Panc1 (cell line): ENCODE data around the gene TXK.

Experiments
- TF ChIP-seq, protein P1 (sequence below): fragments of 450-650 bp; IDR thresholded peaks from 2 replicates; pipeline ENCODE4 v1.5.1; 2017; ENCODE audit warnings: mild to moderate bottlenecking
- TF ChIP-seq, protein P2 (sequence below), 2 experiments: IDR thresholded peaks; 2 replicates each; pipeline ENCODE4 v1.6.1; 2011 to 2012; ENCODE audit warnings: low read depth in 2 of 2, control low read depth in 1 of 2, low read length in 1 of 2, mild to moderate bottlenecking in 1 of 2, moderate library complexity in 1 of 2; ENCODE audit not compliant: insufficient read depth in 1 of 2

DNA sequence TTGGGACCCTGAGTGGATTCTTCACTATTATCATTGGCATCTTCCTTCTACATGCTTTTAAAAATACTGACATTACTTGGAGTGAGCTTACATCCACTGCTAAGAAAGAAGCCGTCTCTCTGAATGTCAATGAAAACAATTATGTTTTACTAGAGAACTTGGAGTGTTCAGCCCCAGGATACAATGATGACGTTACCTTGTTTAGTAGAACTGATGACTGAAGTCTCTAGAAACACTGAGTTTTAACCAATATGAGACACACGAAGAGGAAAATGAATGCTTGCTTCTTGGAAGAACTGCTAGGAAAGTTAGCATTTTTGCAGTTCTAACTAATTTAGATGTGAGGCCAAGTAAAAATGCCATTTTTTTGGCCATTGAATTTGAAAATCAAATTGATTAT, 98.1 kb downstream of the TXK start:
- TF ChIP-seq, protein P1, sequence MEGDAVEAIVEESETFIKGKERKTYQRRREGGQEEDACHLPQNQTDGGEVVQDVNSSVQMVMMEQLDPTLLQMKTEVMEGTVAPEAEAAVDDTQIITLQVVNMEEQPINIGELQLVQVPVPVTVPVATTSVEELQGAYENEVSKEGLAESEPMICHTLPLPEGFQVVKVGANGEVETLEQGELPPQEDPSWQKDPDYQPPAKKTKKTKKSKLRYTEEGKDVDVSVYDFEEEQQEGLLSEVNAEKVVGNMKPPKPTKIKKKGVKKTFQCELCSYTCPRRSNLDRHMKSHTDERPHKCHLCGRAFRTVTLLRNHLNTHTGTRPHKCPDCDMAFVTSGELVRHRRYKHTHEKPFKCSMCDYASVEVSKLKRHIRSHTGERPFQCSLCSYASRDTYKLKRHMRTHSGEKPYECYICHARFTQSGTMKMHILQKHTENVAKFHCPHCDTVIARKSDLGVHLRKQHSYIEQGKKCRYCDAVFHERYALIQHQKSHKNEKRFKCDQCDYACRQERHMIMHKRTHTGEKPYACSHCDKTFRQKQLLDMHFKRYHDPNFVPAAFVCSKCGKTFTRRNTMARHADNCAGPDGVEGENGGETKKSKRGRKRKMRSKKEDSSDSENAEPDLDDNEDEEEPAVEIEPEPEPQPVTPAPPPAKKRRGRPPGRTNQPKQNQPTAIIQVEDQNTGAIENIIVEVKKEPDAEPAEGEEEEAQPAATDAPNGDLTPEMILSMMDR, result no peak
- TF ChIP-seq, protein P2, sequence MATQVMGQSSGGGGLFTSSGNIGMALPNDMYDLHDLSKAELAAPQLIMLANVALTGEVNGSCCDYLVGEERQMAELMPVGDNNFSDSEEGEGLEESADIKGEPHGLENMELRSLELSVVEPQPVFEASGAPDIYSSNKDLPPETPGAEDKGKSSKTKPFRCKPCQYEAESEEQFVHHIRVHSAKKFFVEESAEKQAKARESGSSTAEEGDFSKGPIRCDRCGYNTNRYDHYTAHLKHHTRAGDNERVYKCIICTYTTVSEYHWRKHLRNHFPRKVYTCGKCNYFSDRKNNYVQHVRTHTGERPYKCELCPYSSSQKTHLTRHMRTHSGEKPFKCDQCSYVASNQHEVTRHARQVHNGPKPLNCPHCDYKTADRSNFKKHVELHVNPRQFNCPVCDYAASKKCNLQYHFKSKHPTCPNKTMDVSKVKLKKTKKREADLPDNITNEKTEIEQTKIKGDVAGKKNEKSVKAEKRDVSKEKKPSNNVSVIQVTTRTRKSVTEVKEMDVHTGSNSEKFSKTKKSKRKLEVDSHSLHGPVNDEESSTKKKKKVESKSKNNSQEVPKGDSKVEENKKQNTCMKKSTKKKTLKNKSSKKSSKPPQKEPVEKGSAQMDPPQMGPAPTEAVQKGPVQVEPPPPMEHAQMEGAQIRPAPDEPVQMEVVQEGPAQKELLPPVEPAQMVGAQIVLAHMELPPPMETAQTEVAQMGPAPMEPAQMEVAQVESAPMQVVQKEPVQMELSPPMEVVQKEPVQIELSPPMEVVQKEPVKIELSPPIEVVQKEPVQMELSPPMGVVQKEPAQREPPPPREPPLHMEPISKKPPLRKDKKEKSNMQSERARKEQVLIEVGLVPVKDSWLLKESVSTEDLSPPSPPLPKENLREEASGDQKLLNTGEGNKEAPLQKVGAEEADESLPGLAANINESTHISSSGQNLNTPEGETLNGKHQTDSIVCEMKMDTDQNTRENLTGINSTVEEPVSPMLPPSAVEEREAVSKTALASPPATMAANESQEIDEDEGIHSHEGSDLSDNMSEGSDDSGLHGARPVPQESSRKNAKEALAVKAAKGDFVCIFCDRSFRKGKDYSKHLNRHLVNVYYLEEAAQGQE (IDR thresholded peaks at IDR 0.05; ENCODE audit: insufficient read depth in 1 of 2, low read depth in 2 of 2, low read length in 1 of 2), result no peak
